ENCODE data around the gene LAMB4. TPM values are rescaled to one million over a fixed set of nuclear protein-coding genes. Genes with fewer than 3 reads are reported as not detected.

LAMB4 gene
- total RNA-seq, 3 donors from 2014 or later, result not detected

GRCh38 chr7:108008240-108008639 is 121.9 kb downstream of the LAMB4 start:
- DNase-seq (no peak), ATAC-seq (no peak)
- Mint-ChIP-seq H3K4me3 (no peak overlapping the region), H3K9me3 (no peaks in the 10 kb centered on the region), H3K36me3 (ENCODE audit: insufficient read depth) (no peaks in the 10 kb centered on the region), H3K27me3 (ENCODE audit: low read depth) (peaks cover 38% of the 10 kb centered on the region), H3K4me1 (ENCODE audit: low read depth) (peaks cover 11% of the 10 kb centered on the region)

- Mint-ChIP-seq H3K27me3 (ENCODE audit: low read depth) (peaks cover 40% of the 10 kb centered on the region), H3K4me3 (no peak overlapping the region), H3K9me3 (no peaks in the 10 kb centered on the region), H3K4me1 (ENCODE audit: low read depth) (peaks cover 13% of the 10 kb centered on the region), H3K36me3 (ENCODE audit: insufficient read depth) (no peaks in the 10 kb centered on the region)
- ATAC-seq (no peak), DNase-seq (no peak)
Observed at GRCh38 chr7:108007762-108008161, 122.4 kb downstream of the LAMB4 start.

GRCh38 chr7:108007261-108007660 is 122.9 kb downstream of the LAMB4 start:
- H3K9me3 Mint-ChIP-seq, result no peaks in the 10 kb centered on the region
- ATAC-seq (no peak), DNase-seq (no peak)
- H3K4me1 Mint-ChIP-seq (ENCODE audit: low read depth), result peaks cover 15% of the 10 kb centered on the region
- no peaks in the 10 kb centered on the region for H3K36me3 Mint-ChIP-seq (ENCODE audit: insufficient read depth)
- H3K4me3 Mint-ChIP-seq, result no peak overlapping the region
- peaks cover 39% of the 10 kb centered on the region for H3K27me3 Mint-ChIP-seq (ENCODE audit: low read depth)

GRCh38 chr7:108004220-108005142 is 125.7 kb downstream of the LAMB4 start:
- peak overlapping the region; percentile 57 for H3K4me3 Mint-ChIP-seq
- H3K9me3 Mint-ChIP-seq, result no peaks in the 10 kb centered on the region
- H3K4me1 Mint-ChIP-seq (ENCODE audit: low read depth), result peaks cover 24% of the 10 kb centered on the region
- peaks cover 56% of the 10 kb centered on the region for H3K27me3 Mint-ChIP-seq (ENCODE audit: low read depth)
- DNase-seq (no peak), ATAC-seq (no peak)
- H3K36me3 Mint-ChIP-seq (ENCODE audit: insufficient read depth), result no peaks in the 10 kb centered on the region

GRCh38 chr7:108003599-108003935 is 126.6 kb downstream of the LAMB4 start:
- H3K4me1 Mint-ChIP-seq (ENCODE audit: low read depth), result peaks cover 24% of the 10 kb centered on the region
- ATAC-seq, result no peak
- H3K27me3 Mint-ChIP-seq (ENCODE audit: low read depth), result peaks cover 65% of the 10 kb centered on the region
- H3K4me3 Mint-ChIP-seq, result peak overlapping the region; percentile 57
- no peak for DNase-seq
- no peaks in the 10 kb centered on the region for H3K36me3 Mint-ChIP-seq (ENCODE audit: insufficient read depth)
- no peaks in the 10 kb centered on the region for H3K9me3 Mint-ChIP-seq

GRCh38 chr7:108002726-108003598 is 127.2 kb downstream of the LAMB4 start, which contains the start of gene LAMB1:
Gene LAMB1, minus strand, starts transcription at chr7:108003161. Its CDS starts 276 bp downstream, at chr7:108002885.
- Mint-ChIP-seq H3K36me3 (ENCODE audit: insufficient read depth) (no peaks in the 10 kb centered on the region), H3K27me3 (ENCODE audit: low read depth) (peaks cover 65% of the 10 kb centered on the region), H3K9me3 (no peaks in the 10 kb centered on the region), H3K4me1 (ENCODE audit: low read depth) (peaks cover 24% of the 10 kb centered on the region), H3K4me3 (peak within 1 kb of the TSS; percentile 68)
- DNase-seq (no peak), ATAC-seq (peak; percentile 39)

- Mint-ChIP-seq H3K4me1 (ENCODE audit: low read depth) (peaks cover 24% of the 10 kb centered on the region), H3K36me3 (ENCODE audit: insufficient read depth) (no peaks in the 10 kb centered on the region), H3K9me3 (no peaks in the 10 kb centered on the region), H3K4me3 (peak overlapping the region; percentile 68), H3K27me3 (ENCODE audit: low read depth) (peaks cover 65% of the 10 kb centered on the region)
- no peak for DNase-seq
- peak; percentile 8 to 38 for ATAC-seq
Observed at GRCh38 chr7:108001764-108002725, 128.1 kb downstream of the LAMB4 start.

GRCh38 chr7:108000875-108001763 is 129.0 kb downstream of the LAMB4 start:
- DNase-seq (no peak), ATAC-seq (no peak)
- Mint-ChIP-seq H3K9me3 (no peaks in the 10 kb centered on the region), H3K36me3 (ENCODE audit: insufficient read depth) (no peaks in the 10 kb centered on the region), H3K4me1 (ENCODE audit: low read depth) (peaks cover 24% of the 10 kb centered on the region), H3K4me3 (peak overlapping the region; percentile 68), H3K27me3 (ENCODE audit: low read depth) (peaks cover 60% of the 10 kb centered on the region)

- DNase-seq, result no peak
Observed at GRCh38 chr7:107999779-108000560, 130.2 kb downstream of the LAMB4 start.

GRCh38 chr7:107998660-107999480 is 131.3 kb downstream of the LAMB4 start:
- Mint-ChIP-seq H3K36me3 (ENCODE audit: insufficient read depth) (no peaks in the 10 kb centered on the region), H3K4me1 (ENCODE audit: low read depth) (peaks cover 18% of the 10 kb centered on the region), H3K9me3 (no peaks in the 10 kb centered on the region), H3K27me3 (ENCODE audit: low read depth) (peaks cover 46% of the 10 kb centered on the region), H3K4me3 (no peak overlapping the region)
- ATAC-seq (no peak), DNase-seq (no peak)

More at GRCh38 chr7:107999779-108000560, 130.2 kb downstream of the LAMB4 start:
- H3K4me1 Mint-ChIP-seq (ENCODE audit: low read depth), result peaks cover 22% of the 10 kb centered on the region
- H3K27me3 Mint-ChIP-seq (ENCODE audit: low read depth), result peaks cover 56% of the 10 kb centered on the region
- H3K9me3 Mint-ChIP-seq, result no peaks in the 10 kb centered on the region
- H3K4me3 Mint-ChIP-seq, result no peak overlapping the region
- ATAC-seq, result no peak
- no peaks in the 10 kb centered on the region for H3K36me3 Mint-ChIP-seq (ENCODE audit: insufficient read depth)

GRCh38 chr7:107998150-107998549 is 132.0 kb downstream of the LAMB4 start:
- Mint-ChIP-seq H3K4me3 (no peak overlapping the region), H3K9me3 (no peaks in the 10 kb centered on the region), H3K4me1 (ENCODE audit: low read depth) (peaks cover 13% of the 10 kb centered on the region), H3K36me3 (ENCODE audit: insufficient read depth) (no peaks in the 10 kb centered on the region), H3K27me3 (ENCODE audit: low read depth) (peaks cover 47% of the 10 kb centered on the region)
- DNase-seq (no peak), ATAC-seq (no peak)

Data from activated T-cell treated with anti-CD3 and anti-CD28 coated beads, Interleukin-2, amount 50 U/mL, for 4 hours (primary cell).